DLD1 (cell line): Measurements from ENCODE around the gene WDTC1.

Experiments used
- in situ Hi-C: cut with HindIII; loops from 2 replicates; pipeline ENCODE4 v1.10.0; 2017; ENCODE audit warnings: low sequenced_read_pairs

WDTC1 gene

DNA sequence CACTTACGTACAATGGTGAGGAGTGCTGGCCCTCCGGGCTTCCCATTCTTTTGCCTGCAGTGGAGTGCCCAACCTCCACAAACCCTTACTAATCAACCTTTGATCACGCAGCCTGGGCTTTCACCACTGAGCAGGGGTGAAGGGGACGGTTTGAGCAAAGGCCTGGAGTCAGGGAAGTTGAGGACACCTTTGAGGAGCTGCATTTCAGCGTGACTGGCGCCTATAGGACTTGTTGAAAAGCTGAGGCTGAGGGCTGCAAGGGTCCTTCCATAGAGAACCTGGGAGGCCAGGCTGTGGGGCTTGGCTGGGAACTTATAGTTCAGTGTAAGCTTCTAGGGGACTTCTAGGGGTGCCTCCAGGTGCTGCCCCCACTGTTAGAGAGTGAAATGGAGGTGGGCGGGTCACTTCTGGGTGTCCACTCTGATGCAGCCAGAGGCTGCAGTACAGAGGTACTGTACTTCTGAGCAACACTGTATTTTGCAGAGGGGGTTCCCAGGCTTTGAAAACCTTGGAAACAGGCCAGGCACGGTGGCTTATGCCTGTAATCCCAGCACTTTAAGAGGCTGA, 117.2 kb downstream of the WDTC1 start:
- in situ Hi-C loops, result no loop called here

DNA sequence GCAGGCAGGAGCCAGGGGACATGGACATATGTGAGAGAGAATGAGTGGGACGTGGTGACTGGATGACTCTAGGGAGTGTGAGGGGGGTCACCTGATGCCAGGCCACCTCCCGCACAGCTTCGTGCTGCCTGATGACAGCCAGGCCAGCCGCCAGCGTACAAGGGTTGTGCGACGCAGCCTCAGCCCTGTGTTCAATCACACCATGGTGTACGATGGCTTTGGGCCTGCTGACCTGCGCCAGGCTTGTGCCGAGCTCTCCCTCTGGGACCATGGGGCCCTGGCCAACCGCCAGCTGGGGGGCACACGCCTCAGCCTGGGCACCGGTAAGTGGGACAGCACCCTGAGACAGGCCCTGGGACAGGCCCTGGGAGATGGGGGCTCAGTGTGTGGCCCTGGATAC, 118.7 kb downstream of the WDTC1 start:
- in situ Hi-C loops, result no loop called here

DNA sequence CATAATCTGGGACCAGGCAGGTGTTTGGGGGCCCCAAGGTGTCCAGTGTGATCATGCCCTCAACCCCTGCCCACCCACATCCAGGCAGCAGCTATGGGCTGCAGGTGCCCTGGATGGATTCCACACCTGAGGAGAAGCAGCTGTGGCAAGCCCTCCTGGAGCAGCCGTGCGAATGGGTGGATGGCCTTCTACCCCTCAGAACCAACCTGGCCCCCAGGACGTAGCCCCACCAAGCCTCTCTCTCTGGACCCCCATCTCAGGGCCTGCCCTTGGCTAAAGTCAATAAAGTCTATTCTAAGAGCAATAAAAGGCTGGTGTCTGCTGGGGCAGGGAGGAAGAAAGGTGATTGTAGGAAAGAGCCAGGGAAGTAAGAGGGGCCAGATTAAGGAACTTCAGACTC, 119.2 kb downstream of the WDTC1 start:
- in situ Hi-C loops, result no loop called here

DNA sequence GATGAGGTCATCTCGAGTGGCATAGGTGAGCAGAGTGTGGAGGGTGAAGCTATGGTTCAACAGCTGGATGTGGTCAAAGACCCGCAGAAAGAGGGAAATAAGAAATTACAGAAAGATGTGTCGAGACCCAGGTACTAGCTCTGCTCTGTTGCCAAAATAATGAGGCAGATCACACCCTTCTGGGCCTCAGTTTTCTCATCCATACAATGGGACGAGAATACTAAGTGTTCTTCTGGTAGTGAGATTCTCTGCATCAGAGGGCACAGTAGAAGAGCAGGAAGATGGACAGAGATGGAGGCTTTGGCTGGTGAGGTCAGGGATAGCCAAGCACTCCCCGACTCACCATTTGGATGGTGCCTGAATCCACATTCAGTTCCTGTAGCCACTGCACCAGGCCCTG, 121.3 kb downstream of the WDTC1 start:
- in situ Hi-C loops, result no loop called here

DNA sequence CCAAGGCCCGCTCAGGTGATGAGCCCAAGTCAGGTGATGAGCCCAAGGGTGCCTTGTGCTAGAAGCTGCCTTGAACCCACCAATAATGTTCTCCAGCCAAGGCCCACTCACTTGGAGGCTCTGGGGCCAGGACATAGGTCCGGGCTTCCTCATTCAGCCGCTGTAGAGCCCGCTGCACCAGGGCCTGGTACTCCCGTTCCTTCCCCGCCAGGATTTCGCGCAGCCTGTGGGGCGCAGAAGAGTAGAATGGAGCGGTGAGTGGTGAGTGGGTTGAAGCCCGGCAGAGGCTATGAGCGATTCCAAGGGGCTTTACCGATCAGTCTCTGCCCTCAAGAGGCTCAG, 121.8 kb downstream of the WDTC1 start:
- in situ Hi-C loops, result no loop called here

DNA sequence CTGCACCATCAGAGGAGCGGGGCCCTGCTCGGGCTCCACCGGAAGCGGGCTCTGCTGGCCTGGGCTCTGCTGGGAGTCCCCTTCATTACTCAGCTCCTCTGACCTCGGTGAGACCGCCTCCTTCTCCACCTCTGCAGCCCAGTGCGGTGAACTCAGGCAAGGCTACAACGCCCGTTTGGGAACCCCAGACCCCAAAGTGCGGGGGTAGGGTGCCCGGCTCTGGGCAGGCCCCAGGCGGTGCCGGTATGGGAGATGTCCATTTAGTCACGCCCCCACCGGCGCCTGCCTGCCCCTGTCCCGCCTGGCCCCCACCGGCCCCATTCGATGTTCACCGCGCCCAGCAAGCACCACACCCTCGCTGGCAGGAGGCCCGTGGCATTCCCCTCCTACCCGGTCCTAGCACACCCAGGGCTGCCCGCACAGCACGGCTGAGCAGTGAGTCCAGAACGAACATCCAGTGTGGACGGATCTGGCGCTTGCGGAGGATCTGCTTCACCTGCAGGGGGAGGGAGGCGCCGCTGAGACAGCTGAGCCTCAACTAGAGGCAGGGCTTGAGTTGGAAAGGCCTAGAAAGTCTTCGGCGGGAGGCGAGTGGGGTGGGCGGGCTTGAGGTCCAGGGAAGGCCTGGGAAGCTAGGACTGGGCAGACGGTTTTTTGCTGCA, 122.3 kb downstream of the WDTC1 start:
- in situ Hi-C loops, result no loop called here

DNA sequence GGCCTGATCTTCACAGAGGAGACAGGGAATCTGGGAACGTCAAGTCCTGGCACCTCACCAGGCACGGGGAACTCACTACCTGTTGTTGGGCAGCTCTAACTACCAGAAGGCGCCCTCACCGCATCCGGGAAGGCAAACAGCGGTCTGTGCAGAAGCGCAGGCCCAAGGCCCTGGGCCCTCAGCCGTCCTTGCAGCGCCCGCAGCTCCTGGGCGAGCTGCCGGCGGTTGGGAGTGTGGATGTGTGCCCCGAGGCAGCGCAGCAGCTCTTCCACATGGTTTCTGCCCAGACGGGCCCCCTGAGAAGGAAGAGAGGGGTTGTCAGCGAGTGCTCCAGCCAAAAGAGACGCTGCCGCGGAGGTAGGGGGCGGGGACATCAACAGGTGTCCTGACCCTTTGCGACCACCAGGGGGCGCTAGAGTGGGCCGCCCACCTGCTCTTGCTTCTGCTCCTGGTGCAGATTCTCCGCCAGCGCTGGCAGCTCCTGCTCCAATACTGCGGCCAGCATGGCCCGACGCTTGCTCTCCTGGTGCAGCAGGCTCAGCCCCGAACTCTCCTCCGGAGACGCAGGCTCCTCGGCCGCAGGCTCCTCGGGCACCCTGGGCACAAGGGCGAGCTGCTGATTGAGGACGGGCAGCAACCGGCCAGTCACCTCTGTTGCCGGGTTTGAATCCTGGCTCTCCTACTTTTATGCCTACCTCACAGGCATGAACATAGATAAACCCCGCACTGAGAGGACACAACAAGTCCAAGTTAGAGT, 123.0 kb downstream of the WDTC1 start:
- in situ Hi-C loops, result no loop called here
